Astrocyte of the cerebellum (primary cell): ENCODE results near the gene SLC9C1.

Experiments used
- DNase-seq: peaks from one replicate; pipeline ENCODE4 v3.0.0-alpha.2; 2011; ENCODE audit warnings: low read depth
- H3K4me3 ChIP-seq: 2 replicates; pipeline ENCODE4 v1.5.1; 2011; ENCODE audit warnings: mild to moderate bottlenecking, low read depth, low read length, moderate library complexity
- CTCF ChIP-seq: IDR thresholded peaks from 2 replicates; pipeline ENCODE4 v1.5.1; 2012; ENCODE audit warnings: low read length, low read depth, moderate library complexity, mild to moderate bottlenecking; ENCODE audit errors: missing control alignments
- in situ Hi-C: cut with HindIII; loops from 2 replicates; pipeline ENCODE4 v1.10.0; 2017; ENCODE audit warnings: low sequenced_read_pairs

The SLC9C1 gene

GRCh38 chr3:112321867-112322652 lies 28.0 kb upstream of the SLC9C1 start:
- in situ Hi-C loops, result no loop called here
- no peak overlapping the region for H3K4me3 ChIP-seq
- TF ChIP-seq CTCF, result no peak
- DNase-seq, result no peak

GRCh38 chr3:112320691-112321090 lies 26.7 kb upstream of the SLC9C1 start:
- in situ Hi-C loops, result no loop called here
- no peak for TF ChIP-seq CTCF
- H3K4me3 ChIP-seq, result no peak overlapping the region
- no peak for DNase-seq

GRCh38 chr3:112319516-112320276 lies 25.7 kb upstream of the SLC9C1 start:
- H3K4me3 ChIP-seq, result no peak overlapping the region
- in situ Hi-C loops, result no loop called here
- no peak for DNase-seq
- no peak for TF ChIP-seq CTCF

- in situ Hi-C loops, result no loop called here
- no peak for TF ChIP-seq CTCF
Measured at GRCh38 chr3:112315791-112316190, 21.8 kb upstream of the SLC9C1 start.

GRCh38 chr3:112314649-112315048 lies 20.6 kb upstream of the SLC9C1 start:
- in situ Hi-C loops, result no loop called here
- H3K4me3 ChIP-seq, result no peak overlapping the region
- no peak for TF ChIP-seq CTCF
- DNase-seq, result no peak

More at GRCh38 chr3:112315791-112316190, 21.8 kb upstream of the SLC9C1 start:
- no peak overlapping the region for H3K4me3 ChIP-seq
- no peak for DNase-seq

GRCh38 chr3:112308151-112308911 lies 14.3 kb upstream of the SLC9C1 start:
- H3K4me3 ChIP-seq, result no peak overlapping the region
- TF ChIP-seq CTCF, result no peak
- DNase-seq, result no peak
- in situ Hi-C loops, result no loop called here
